ENCODE measurements around the gene DUSP5. TPM values are rescaled to one million over a fixed set of nuclear protein-coding genes. Genes with fewer than 3 reads are reported as not detected.

Gene DUSP5
- total and polyA plus RNA-seq, 7 donors: 3.6 to 42.1 (median 12.0) TPM

GRCh38 chr10:110486680-110487410 lies 10.9 kb upstream of the DUSP5 start:
- no peak for DNase-seq
- Histone ChIP-seq H3K4me3 (no peak overlapping the region), H3K27me3 (no peaks in the 10 kb centered on the region), H3K9me3 (no peaks in the 10 kb centered on the region), H3K36me3 (no peaks in the 10 kb centered on the region), H3K27ac (peak overlapping the region in 1 of 4 donors; percentile 98), H3K4me1 (peaks cover 0 to 30% (median 23%) of the 10 kb centered on the region in 4 donors)
- WGBS, 2 donors: 73 to 81% methylated on average over 11 of the region's 11 CpGs
- intact Hi-C loops (cut with DNase I): no loop called here
- TF ChIP-seq EP300 (IDR thresholded peaks at IDR 0.05) (no peak), POLR2A (IDR thresholded peaks at IDR 0.05) (no peak), POLR2AphosphoS5 (IDR thresholded peaks at IDR 0.05) (no peak), CTCF (IDR thresholded peaks at IDR 0.05) (no peak)

- WGBS, 2 donors: 52 to 71% methylated on average over 6 of the region's 6 CpGs
- H3K4me3 ChIP-seq: no peak overlapping the region
- peaks cover 0 to 38% (median 31%) of the 10 kb centered on the region in 4 donors for H3K4me1 ChIP-seq
- H3K9me3 ChIP-seq: no peaks in the 10 kb centered on the region
- H3K27ac ChIP-seq: peak overlapping the region in 3 of 4 donors; percentile 15 to 98 (median 39)
- H3K27me3 ChIP-seq: no peaks in the 10 kb centered on the region
- no peak for DNase-seq
- intact Hi-C loops (cut with DNase I): no loop called here
- H3K36me3 ChIP-seq: no peaks in the 10 kb centered on the region
- TF ChIP-seq POLR2AphosphoS5 (IDR thresholded peaks at IDR 0.05): no peak
- no peak for TF ChIP-seq EP300 (IDR thresholded peaks at IDR 0.05)
- no peak for TF ChIP-seq CTCF (IDR thresholded peaks at IDR 0.05)
- TF ChIP-seq POLR2A (IDR thresholded peaks at IDR 0.05): no peak
These were observed 10.0 kb upstream of the DUSP5 start for GRCh38 chr10:110487411-110488331.

GRCh38 chr10:110488332-110488681 lies 9.4 kb upstream of the DUSP5 start:
- Histone ChIP-seq H3K9me3 (no peaks in the 10 kb centered on the region), H3K4me3 (no peak overlapping the region), H3K36me3 (no peaks in the 10 kb centered on the region), H3K27me3 (no peaks in the 10 kb centered on the region), H3K27ac (peak overlapping the region in 3 of 4 donors; percentile 15 to 98 (median 39)), H3K4me1 (peaks cover 0 to 45% (median 33%) of the 10 kb centered on the region in 4 donors)
- TF ChIP-seq EP300 (IDR thresholded peaks at IDR 0.05) (no peak), CTCF (IDR thresholded peaks at IDR 0.05) (no peak), POLR2A (IDR thresholded peaks at IDR 0.05) (no peak), POLR2AphosphoS5 (IDR thresholded peaks at IDR 0.05) (no peak)
- WGBS, 2 donors: 73 to 82% methylated on average over 4 of the region's 4 CpGs
- intact Hi-C loops (cut with DNase I): no loop called here
- DNase-seq: no peak

GRCh38 chr10:110488940-110489339 lies 8.8 kb upstream of the DUSP5 start:
- Histone ChIP-seq H3K9me3 (no peaks in the 10 kb centered on the region), H3K4me3 (no peak overlapping the region), H3K27ac (peak overlapping the region in 2 of 4 donors; percentile 7 to 98), H3K4me1 (peaks cover 0 to 47% (median 33%) of the 10 kb centered on the region in 4 donors), H3K27me3 (no peaks in the 10 kb centered on the region), H3K36me3 (no peaks in the 10 kb centered on the region)
- WGBS, 2 donors: 59 to 86% methylated on average over 5 of the region's 5 CpGs
- TF ChIP-seq EP300 (IDR thresholded peaks at IDR 0.05) (no peak), POLR2AphosphoS5 (IDR thresholded peaks at IDR 0.05) (no peak), POLR2A (IDR thresholded peaks at IDR 0.05) (no peak), CTCF (IDR thresholded peaks at IDR 0.05) (no peak)
- intact Hi-C loops (cut with DNase I): no loop called here
- no peak for DNase-seq

Measured in sigmoid colon (tissue), 7 donors.